HFF-Myc (cell line): Measurements from ENCODE around the gene FARSA.
"Not testable (repeated sequence)": the region's sequence is repeated elsewhere in the genome, so short reads cannot be mapped to it uniquely, and the experiment has no call there.

Experiments used
- DNase-seq: peaks from one replicate; pipeline ENCODE4 v3.0.0-alpha.2; 2011; ENCODE audit warnings: low read depth; ENCODE audit errors: extremely low read depth
- H3K4me3 ChIP-seq: replicated peaks from 2 replicates; pipeline ENCODE4 v1.5.1; 2011; ENCODE audit warnings: low read depth, mild to moderate bottlenecking, control low read depth, low read length
- TF ChIP-seq, protein P1 (sequence below): IDR thresholded peaks from 2 replicates; pipeline ENCODE4 v1.5.1; 2012; ENCODE audit warnings: mild to moderate bottlenecking, low read depth, low read length, control low read depth; ENCODE audit errors: missing control alignments

The FARSA gene

GRCh38 chr19:12896460-12896859, 37.1 kb downstream of the FARSA start:
- no peak for DNase-seq
- TF ChIP-seq, protein P1, sequence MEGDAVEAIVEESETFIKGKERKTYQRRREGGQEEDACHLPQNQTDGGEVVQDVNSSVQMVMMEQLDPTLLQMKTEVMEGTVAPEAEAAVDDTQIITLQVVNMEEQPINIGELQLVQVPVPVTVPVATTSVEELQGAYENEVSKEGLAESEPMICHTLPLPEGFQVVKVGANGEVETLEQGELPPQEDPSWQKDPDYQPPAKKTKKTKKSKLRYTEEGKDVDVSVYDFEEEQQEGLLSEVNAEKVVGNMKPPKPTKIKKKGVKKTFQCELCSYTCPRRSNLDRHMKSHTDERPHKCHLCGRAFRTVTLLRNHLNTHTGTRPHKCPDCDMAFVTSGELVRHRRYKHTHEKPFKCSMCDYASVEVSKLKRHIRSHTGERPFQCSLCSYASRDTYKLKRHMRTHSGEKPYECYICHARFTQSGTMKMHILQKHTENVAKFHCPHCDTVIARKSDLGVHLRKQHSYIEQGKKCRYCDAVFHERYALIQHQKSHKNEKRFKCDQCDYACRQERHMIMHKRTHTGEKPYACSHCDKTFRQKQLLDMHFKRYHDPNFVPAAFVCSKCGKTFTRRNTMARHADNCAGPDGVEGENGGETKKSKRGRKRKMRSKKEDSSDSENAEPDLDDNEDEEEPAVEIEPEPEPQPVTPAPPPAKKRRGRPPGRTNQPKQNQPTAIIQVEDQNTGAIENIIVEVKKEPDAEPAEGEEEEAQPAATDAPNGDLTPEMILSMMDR = no peak
- H3K4me3 ChIP-seq = no peak overlapping the region

GRCh38 chr19:12893582-12893981, 39.9 kb downstream of the FARSA start:
- TF ChIP-seq, protein P1 = no peak
- no peak overlapping the region for H3K4me3 ChIP-seq
- DNase-seq = no peak

GRCh38 chr19:12891553-12892021, 41.9 kb downstream of the FARSA start:
- TF ChIP-seq, protein P1 = no peak
- no peak for DNase-seq
- peak overlapping the region; percentile 78 for H3K4me3 ChIP-seq

DNA sequence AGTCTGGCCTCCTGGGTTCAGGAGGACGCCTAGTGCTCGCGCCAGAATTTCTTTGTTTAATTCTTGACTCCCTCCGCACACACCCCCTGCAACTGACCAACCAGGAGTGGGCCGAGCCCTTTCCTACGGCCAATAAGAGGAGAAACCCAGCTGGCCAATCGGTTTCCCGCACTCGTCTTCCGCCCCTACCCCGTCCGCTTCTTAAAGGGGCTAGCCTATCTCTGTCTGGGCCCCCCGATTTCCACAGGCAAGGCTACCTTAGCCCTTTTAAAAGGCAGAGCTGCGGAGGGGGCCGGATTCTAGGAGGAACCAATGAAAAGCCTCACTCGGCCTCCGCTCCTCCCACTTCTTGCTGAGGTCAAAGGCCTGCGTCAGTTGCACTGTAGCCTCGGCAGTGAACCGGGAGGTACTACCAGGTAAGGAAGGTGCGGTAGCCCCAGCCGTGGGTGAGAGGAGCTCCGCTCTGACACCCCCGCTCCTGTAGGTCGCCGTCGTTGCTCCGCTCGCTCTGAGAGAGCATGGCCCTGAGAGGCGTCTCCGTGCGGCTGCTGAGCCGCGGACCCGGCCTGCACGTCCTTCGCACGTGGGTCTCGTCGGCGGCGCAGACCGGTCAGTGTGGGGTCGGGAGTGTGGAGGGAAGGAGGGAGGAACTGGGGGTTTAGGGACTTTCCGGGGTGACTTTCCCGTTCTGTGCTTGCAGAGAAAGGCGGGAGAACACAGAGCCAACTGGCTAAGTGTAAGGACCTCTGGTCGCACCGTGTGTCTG, 42.5 kb downstream of the FARSA start, which contains the start of gene GCDH:
TSS of gene GCDH (plus strand) at position 374 of the 766 bp plus-strand sequence. CDS start at position 519, 145 bp downstream.
- peak; percentile 92 for DNase-seq
- peak within 1 kb of the TSS; percentile 78 for H3K4me3 ChIP-seq
- TF ChIP-seq, protein P1 = no peak

- H3K4me3 ChIP-seq = peak overlapping the region; percentile 78
- DNase-seq = not testable (repeated sequence)
Measured at GRCh38 chr19:12890299-12890786, 43.2 kb downstream of the FARSA start.

DNA sequence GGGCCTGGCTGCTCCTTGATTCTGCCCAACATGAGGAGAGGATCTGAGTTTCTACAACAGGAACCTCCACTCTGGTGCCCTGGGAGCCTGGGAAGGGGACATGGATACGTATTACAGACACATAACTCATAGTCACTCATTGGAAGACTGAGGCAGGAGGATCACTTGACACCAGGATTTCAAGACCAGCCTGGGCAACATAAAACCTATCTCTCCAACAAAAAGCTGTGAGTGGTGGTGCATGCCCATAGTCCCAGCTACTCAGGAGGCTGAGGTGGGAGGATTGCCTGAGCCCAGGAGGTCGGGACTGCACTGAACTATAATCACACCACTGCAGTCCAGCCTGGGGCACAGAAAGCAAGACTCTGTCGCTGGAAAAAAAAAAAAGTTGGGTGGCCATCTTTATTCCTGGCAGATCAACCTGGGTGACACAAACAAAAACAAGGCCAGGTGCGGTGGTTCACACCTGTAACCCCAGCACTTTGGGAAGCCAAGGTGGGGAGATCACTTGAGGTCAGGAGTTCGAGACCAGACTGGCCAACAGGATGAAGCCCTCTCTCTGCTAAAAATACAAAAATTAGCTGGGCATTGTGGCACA, 45.4 kb downstream of the FARSA start:
- H3K4me3 ChIP-seq = no peak overlapping the region
- DNase-seq = no peak
- TF ChIP-seq, protein P1 = no peak
